ENCODE measurements around the gene RANBP17.

DNA sequence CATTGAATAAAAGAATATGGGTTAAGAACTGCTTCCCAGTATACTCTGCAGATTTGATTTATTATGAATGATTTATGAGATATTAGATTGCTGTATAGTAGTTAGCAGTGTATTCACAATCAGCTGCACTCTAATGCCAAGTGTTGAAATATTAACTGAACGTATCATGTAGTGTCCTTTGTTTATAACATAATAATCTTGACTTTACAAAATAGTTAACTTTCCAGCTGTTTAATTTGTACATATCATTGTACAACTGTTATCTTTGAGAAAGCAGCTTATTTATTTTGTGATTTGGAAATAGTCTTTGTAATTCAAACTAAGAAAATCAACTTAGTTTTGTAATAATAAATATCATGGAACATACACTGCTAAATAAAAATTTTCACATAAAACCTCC, 219.5 kb downstream of the RANBP17 start:
- TF ChIP-seq, protein P1, sequence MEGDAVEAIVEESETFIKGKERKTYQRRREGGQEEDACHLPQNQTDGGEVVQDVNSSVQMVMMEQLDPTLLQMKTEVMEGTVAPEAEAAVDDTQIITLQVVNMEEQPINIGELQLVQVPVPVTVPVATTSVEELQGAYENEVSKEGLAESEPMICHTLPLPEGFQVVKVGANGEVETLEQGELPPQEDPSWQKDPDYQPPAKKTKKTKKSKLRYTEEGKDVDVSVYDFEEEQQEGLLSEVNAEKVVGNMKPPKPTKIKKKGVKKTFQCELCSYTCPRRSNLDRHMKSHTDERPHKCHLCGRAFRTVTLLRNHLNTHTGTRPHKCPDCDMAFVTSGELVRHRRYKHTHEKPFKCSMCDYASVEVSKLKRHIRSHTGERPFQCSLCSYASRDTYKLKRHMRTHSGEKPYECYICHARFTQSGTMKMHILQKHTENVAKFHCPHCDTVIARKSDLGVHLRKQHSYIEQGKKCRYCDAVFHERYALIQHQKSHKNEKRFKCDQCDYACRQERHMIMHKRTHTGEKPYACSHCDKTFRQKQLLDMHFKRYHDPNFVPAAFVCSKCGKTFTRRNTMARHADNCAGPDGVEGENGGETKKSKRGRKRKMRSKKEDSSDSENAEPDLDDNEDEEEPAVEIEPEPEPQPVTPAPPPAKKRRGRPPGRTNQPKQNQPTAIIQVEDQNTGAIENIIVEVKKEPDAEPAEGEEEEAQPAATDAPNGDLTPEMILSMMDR (conservative IDR thresholded peaks at IDR 0.05 in 1 of 2, IDR thresholded peaks at IDR 0.05 in 1 of 2; ENCODE audit: extremely low read depth in 1 of 2, insufficient read depth in 1 of 2, low read depth in 1 of 2, low read length in 2 of 2): no peak
- TF ChIP-seq EZH2 (IDR thresholded peaks at IDR 0.05; ENCODE audit: borderline replicate concordance, low read length): no peak

Data from mammary epithelial cell (primary cell).